HepG2 (cell line): Measurements from ENCODE around the gene BICRA. TPM values are rescaled to one million over a fixed set of nuclear protein-coding genes. Genes with fewer than 3 reads are reported as not detected.

Source experiments
- ATAC-seq: fragments of 200-7000 bp; cut with Tn5 transposase; 3 replicates; pipeline ENCODE4 v1.9.1; 2020; ENCODE audit warnings: mild to moderate bottlenecking, moderate library complexity
- BruUV-seq: library from RNA; stranded (reverse); fragments of 400-500 nt; replicated peaks from 2 replicates; lab custom pipeline; 2021; lab: Mats Ljungman, UMichigan
- CTCF ChIA-PET: fragments of 300-600 bp; formaldehyde crosslinking; extraction: SDS; loops from one replicate; lab custom pipeline; 2021; ENCODE audit warnings: low total read pairs, inconsistent platforms, low intra/inter-chr PET ratio; lab: Yijun Ruan, JAX
- POLR2A ChIA-PET: fragments of 350-600 bp; sonication (Branson Sonifier 250); formaldehyde crosslinking; loops from one replicate; lab custom pipeline; 2020; ENCODE audit warnings: antibody characterized with exemption, inconsistent platforms; lab: Yijun Ruan, JAX
- DNase-seq: peaks from one replicate; pipeline ENCODE4 v3.0.0-alpha.2; 2015; ENCODE audit warnings: low spot score
- FAIRE-seq: peaks from 3 replicates; lab custom pipeline; 2011; peaks lifted over from hg19 to GRCh38; lab: Jason Lieb, UNC
- H2AFZ ChIP-seq: one replicate; pipeline ENCODE4 v1.6.1; 2011; ENCODE audit warnings: low read length, inconsistent platforms
- H3K27ac ChIP-seq: fragments of 300-600 bp; 3 replicates; pipeline ENCODE4 v1.8.0; 2011; ENCODE audit warnings: mixed run types, mild to moderate bottlenecking, mixed read lengths, low read length, inconsistent platforms; ENCODE audit not compliant: insufficient read depth; ENCODE audit errors: extremely low read length
- H3K27me3 ChIP-seq, 2 experiments: fragments of 200-600 bp in 1 of 2; 2 replicates in 1 of 2; 3 replicates in 1 of 2; pipeline versions ENCODE4 v1.6.0 to v1.8.0; 2011; ENCODE audit warnings: low read length in 2 of 2, mild to moderate bottlenecking in 2 of 2, moderate library complexity in 2 of 2, inconsistent platforms in 1 of 2; ENCODE audit not compliant: insufficient read depth in 2 of 2, control insufficient read depth in 1 of 2
- H3K36me3 ChIP-seq, 2 experiments: fragments of 200-600 bp in 1 of 2; replicated peaks in 1 of 2; 2 replicates in 1 of 2; 3 replicates in 1 of 2; pipeline versions ENCODE4 v1.5.1 to v1.8.0; 2011; ENCODE audit warnings: low read length in 2 of 2, inconsistent platforms in 1 of 2; ENCODE audit not compliant: insufficient read depth in 2 of 2, control insufficient read depth in 1 of 2
- H3K4me1 ChIP-seq: 2 replicates; pipeline ENCODE4 v1.5.1; 2012; ENCODE audit warnings: low read length, inconsistent platforms; ENCODE audit not compliant: insufficient read depth
- H3K4me2 ChIP-seq: 2 replicates; pipeline ENCODE4 v1.6.0; 2011; ENCODE audit warnings: low read depth, low read length, inconsistent platforms
- H3K4me3 ChIP-seq, 3 experiments: fragments of 200-600 bp in 1 of 3; sonication (generic), shearing (Covaris generic) in 1 of 3; replicated peaks in 1 of 3; 2 replicates each; pipeline ENCODE4 v1.5.1; 2011 to 2016; ENCODE audit warnings: low read length in 3 of 3, inconsistent platforms in 2 of 3, low read depth in 2 of 3, mild to moderate bottlenecking in 2 of 3, control low read depth in 1 of 3, mixed read lengths in 1 of 3; ENCODE audit not compliant: insufficient read depth in 1 of 3
- H3K79me2 ChIP-seq: one replicate; pipeline ENCODE4 v1.6.1; 2011; ENCODE audit warnings: low read length, inconsistent platforms; ENCODE audit not compliant: insufficient read depth
- H3K9ac ChIP-seq: 2 replicates; pipeline ENCODE4 v1.6.0; 2011; ENCODE audit warnings: mild to moderate bottlenecking, low read depth, low read length, inconsistent platforms; ENCODE audit not compliant: insufficient read depth
- H3K9me3 ChIP-seq: 2 replicates; pipeline ENCODE4 v1.5.1; 2012; ENCODE audit warnings: mild to moderate bottlenecking, low read length
- H4K20me1 ChIP-seq: 2 replicates; pipeline ENCODE4 v1.6.0; 2011; ENCODE audit warnings: inconsistent platforms, mild to moderate bottlenecking, low read length, moderate library complexity; ENCODE audit not compliant: insufficient read depth
- ASH2L ChIP-seq: fragments of 300-600, 200-600 bp; sonication (generic); IDR thresholded peaks from 2 replicates; pipeline ENCODE4 v1.7.0; 2017; ENCODE audit warnings: low read depth, mild to moderate bottlenecking, moderate library complexity, mixed read lengths, low read length; ENCODE audit not compliant: insufficient read length
- GLI4 ChIP-seq: sonication (generic); formaldehyde crosslinking; IDR thresholded peaks from 2 replicates; pipeline ENCODE4 v1.5.1; 2020; ENCODE audit warnings: missing genetic modification reagents, mild to moderate bottlenecking, moderate library complexity, borderline replicate concordance
- GZF1 ChIP-seq: sonication (generic); formaldehyde crosslinking; IDR thresholded peaks from 2 replicates; pipeline ENCODE4 v1.5.1; 2020; ENCODE audit warnings: mild to moderate bottlenecking, missing genetic modification reagents
- HOXA5 ChIP-seq: sonication (generic); formaldehyde crosslinking; IDR thresholded peaks from 2 replicates; pipeline ENCODE4 v1.4.0; 2020; ENCODE audit warnings: missing genetic modification reagents
- KDM5A ChIP-seq: fragments of 200-600 bp; sonication (generic); IDR thresholded peaks from 2 replicates; pipeline ENCODE4 v1.7.0; 2018; ENCODE audit warnings: antibody characterized with exemption, mild to moderate bottlenecking, low read length, borderline replicate concordance
- SIX1 ChIP-seq: sonication (generic); formaldehyde crosslinking; IDR thresholded peaks from 2 replicates; pipeline ENCODE4 v1.4.0; 2020; ENCODE audit warnings: missing genetic modification reagents, borderline replicate concordance
- ZBTB39 ChIP-seq: sonication (generic); formaldehyde crosslinking; IDR thresholded peaks from 2 replicates; pipeline ENCODE4 v1.5.0; 2020; ENCODE audit warnings: missing genetic modification reagents
- ZNF12 ChIP-seq: sonication (generic); formaldehyde crosslinking; IDR thresholded peaks from 2 replicates; pipeline ENCODE4 v1.5.0; 2020; ENCODE audit warnings: missing genetic modification reagents
- ZNF34 ChIP-seq: sonication (generic); formaldehyde crosslinking; IDR thresholded peaks from 2 replicates; pipeline ENCODE4 v1.4.0; 2020; ENCODE audit warnings: mild to moderate bottlenecking, missing genetic modification reagents, borderline replicate concordance
- ZNF513 ChIP-seq: sonication (generic); formaldehyde crosslinking; conservative IDR thresholded peaks from 2 replicates; pipeline ENCODE4 v1.5.0; 2020; ENCODE audit warnings: missing genetic modification reagents
- WGBS: methylation state at CpG from one replicate; pipeline ENCODE4 v1.1.6; 2017; ENCODE audit warnings: low lambda C conversion rate; 5-methylcytosine and 5-hydroxymethylcytosine counted together
- in situ Hi-C: cut with HindIII; loops from 2 replicates; pipeline ENCODE4 v1.10.0; 2017; ENCODE audit warnings: low pct_unique_long_range_greater_than_20kb; ENCODE audit not compliant: extremely low pct_ligation_motif_present
- intact Hi-C: fragments of 100-400 bp; cut with micrococcal nuclease; formaldehyde crosslinking; loops from one replicate; pipeline ENCODE4 v1.10.0; 2022; ENCODE audit not compliant: unreplicated experiment
- polyA plus RNA-seq, 8 experiments: library from polyadenylated mRNA; depleted of rRNA in 3 of 8; stranded (reverse) in 7 of 8; unstranded in 1 of 8; fragments of >200 nt; fragmentation: Illumina TruSeq in 4 of 8; extraction: Trizol in 4 of 8; gene quantifications; 2 replicates each; pipeline versions ENCODE4 v1.2.1 to v1.2.3, GENCODE V29; 2011 to 2016; ENCODE audit warnings: low read depth in 4 of 8, missing spikeins in 1 of 8, mixed read lengths in 1 of 8; ENCODE audit not compliant: insufficient read depth in 1 of 8
- total RNA-seq, 5 experiments: library from RNA; depleted of rRNA; stranded (reverse); fragments of >200 nt; fragmentation: Illumina TruSeq; extraction: Trizol; gene quantifications; 2 replicates each; pipeline ENCODE4 v1.2.3, GENCODE V29; 2016; ENCODE audit warnings: low read depth in 1 of 5
- TF ChIP-seq, protein P1 (sequence below): sonication (generic); formaldehyde crosslinking; IDR thresholded peaks from 2 replicates; pipeline ENCODE4 v1.4.0; 2020; ENCODE audit warnings: missing genetic modification reagents
- TF ChIP-seq, protein P2 (sequence below): sonication (generic); formaldehyde crosslinking; IDR thresholded peaks from 2 replicates; pipeline ENCODE4 v1.8.0; 2022; ENCODE audit warnings: mild to moderate bottlenecking, missing genetic modification reagents, moderate library complexity

Gene BICRA
- total and polyA plus RNA-seq, 2 of the 13 experiments (the other 11 are each of a cell fraction or from before 2014, with no cell fraction given), result 0.55 to 0.71 TPM

DNA sequence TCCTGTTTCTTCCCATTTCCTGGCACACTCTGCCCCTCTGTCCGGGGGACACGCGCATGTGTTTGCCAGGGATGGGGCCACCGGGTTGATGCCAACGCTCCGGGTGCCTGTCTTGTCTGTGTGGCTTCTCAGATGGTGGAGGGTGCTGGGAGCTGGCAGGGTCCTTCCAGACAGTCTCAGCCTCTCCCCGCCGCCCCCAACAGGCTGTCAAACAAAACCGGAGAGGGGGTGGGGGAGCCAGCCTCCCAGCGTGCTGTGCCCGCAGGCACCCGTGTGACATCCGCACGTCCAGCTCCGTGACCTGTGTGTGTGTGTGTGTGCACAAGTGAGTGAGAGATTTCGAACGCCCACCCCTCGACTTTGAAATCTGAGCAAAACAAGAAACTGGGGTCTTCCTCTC is 93.7 kb downstream of the BICRA start:
- Histone ChIP-seq H3K79me2 (no peaks in the 10 kb centered on the region), H3K4me2 (no peak overlapping the region), H3K9ac (no peak overlapping the region), H3K27me3 (no peaks in the 10 kb centered on the region), H3K9me3 (no peaks in the 10 kb centered on the region), H3K4me3 (no peak overlapping the region), H3K27ac (no peak overlapping the region), H4K20me1 (no peaks in the 10 kb centered on the region), H2AFZ (no peak overlapping the region), H3K36me3 (peaks cover 1 to 5% of the 10 kb centered on the region in 2 experiments; a peak in 2 of 5 replicates), H3K4me1 (peaks cover 3% of the 10 kb centered on the region; the same call in 1 of the 2 replicates)
- ChIA-PET POLR2A (no interaction called here), CTCF (no interaction called here)
- FAIRE-seq (no peak), DNase-seq (no peak), ATAC-seq (no peak)
- intact Hi-C loops, result no loop called here
- 95% methylated on average over 8 of the region's 18 CpGs for WGBS
- TF ChIP-seq ZNF513 (CRISPR knock-in tag) (no peak), KDM5A (no peak), SIX1 (CRISPR knock-in tag) (no peak), GZF1 (CRISPR knock-in tag) (no peak), ZNF12 (CRISPR knock-in tag) (no peak), ZBTB39 (CRISPR knock-in tag) (no peak), ASH2L (no peak), HOXA5 (no peak), ZNF34 (no peak), GLI4 (CRISPR knock-in tag) (no peak)
- TF ChIP-seq, protein P1, sequence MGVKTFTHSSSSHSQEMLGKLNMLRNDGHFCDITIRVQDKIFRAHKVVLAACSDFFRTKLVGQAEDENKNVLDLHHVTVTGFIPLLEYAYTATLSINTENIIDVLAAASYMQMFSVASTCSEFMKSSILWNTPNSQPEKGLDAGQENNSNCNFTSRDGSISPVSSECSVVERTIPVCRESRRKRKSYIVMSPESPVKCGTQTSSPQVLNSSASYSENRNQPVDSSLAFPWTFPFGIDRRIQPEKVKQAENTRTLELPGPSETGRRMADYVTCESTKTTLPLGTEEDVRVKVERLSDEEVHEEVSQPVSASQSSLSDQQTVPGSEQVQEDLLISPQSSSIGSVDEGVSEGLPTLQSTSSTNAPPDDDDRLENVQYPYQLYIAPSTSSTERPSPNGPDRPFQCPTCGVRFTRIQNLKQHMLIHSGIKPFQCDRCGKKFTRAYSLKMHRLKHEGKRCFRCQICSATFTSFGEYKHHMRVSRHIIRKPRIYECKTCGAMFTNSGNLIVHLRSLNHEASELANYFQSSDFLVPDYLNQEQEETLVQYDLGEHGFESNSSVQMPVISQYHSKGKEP (CRISPR knock-in tag), result no peak
- TF ChIP-seq, protein P2, sequence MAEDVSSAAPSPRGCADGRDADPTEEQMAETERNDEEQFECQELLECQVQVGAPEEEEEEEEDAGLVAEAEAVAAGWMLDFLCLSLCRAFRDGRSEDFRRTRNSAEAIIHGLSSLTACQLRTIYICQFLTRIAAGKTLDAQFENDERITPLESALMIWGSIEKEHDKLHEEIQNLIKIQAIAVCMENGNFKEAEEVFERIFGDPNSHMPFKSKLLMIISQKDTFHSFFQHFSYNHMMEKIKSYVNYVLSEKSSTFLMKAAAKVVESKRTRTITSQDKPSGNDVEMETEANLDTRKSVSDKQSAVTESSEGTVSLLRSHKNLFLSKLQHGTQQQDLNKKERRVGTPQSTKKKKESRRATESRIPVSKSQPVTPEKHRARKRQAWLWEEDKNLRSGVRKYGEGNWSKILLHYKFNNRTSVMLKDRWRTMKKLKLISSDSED (CRISPR knock-in tag), result no peak
- TSS peak; percentile 56 for BruUV-seq
- in situ Hi-C loops, result loop anchor here (5.0 kb wide), 1 partner anchor 40 kb away; no protein-coding TSS in a partner anchor
